Sigmoid colon (tissue), 7 donors: ENCODE results near the gene PROC. TPM values are rescaled to one million over a fixed set of nuclear protein-coding genes. Genes with fewer than 3 reads are reported as not detected.

ENCODE experiments used
- DNase-seq: peaks from one replicate; pipeline ENCODE4 v3.0.0-alpha.2; 2019
- H3K27ac ChIP-seq, 4 donors: fragments of 200-600 bp; sonication (generic); one replicate each; pipeline ENCODE4 v1.5.1; 2016 to 2019; ENCODE audit warnings: mild to moderate bottlenecking in 1 of 4
- H3K27me3 ChIP-seq, 3 donors: fragments of 200-600 bp; sonication (generic); one replicate each; pipeline ENCODE4 v1.5.1; 2019; ENCODE audit warnings: mild to moderate bottlenecking in 1 of 3
- H3K36me3 ChIP-seq, 4 donors: fragments of 200-600 bp; sonication (generic); one replicate each; pipeline ENCODE4 v1.5.1; 2016 to 2019
- H3K4me1 ChIP-seq, 4 donors: fragments of 200-600 bp; sonication (generic); one replicate each; pipeline ENCODE4 v1.5.1; 2017 to 2019
- H3K4me3 ChIP-seq, 4 donors: fragments of 200-600 bp; sonication (generic); one replicate each; pipeline ENCODE4 v1.5.1; 2017 to 2019; ENCODE audit warnings: mild to moderate bottlenecking in 2 of 4, moderate library complexity in 1 of 4
- H3K9me3 ChIP-seq, 4 donors: fragments of 200-600 bp in 3 of 4; sonication (generic) in 3 of 4; one replicate each; pipeline versions ENCODE4 v1.5.1 to v1.6.1; 2013 to 2019
- EP300 ChIP-seq, 4 donors: sonication (generic); formaldehyde crosslinking; IDR thresholded peaks; one replicate each; pipeline ENCODE4 v1.6.1; 2017; ENCODE audit warnings: antibody characterized with exemption in 4 of 4
- POLR2A ChIP-seq, 2 donors: fragments of 450-650 bp; IDR thresholded peaks; one replicate each; pipeline ENCODE4 v1.6.1; 2016; ENCODE audit warnings: antibody characterized with exemption in 2 of 2, mild to moderate bottlenecking in 2 of 2, moderate library complexity in 2 of 2
- POLR2AphosphoS5 ChIP-seq, 4 donors: sonication (generic); formaldehyde crosslinking; IDR thresholded peaks; one replicate each; pipeline ENCODE4 v1.6.1; 2017; ENCODE audit warnings: antibody characterized with exemption in 4 of 4
- WGBS, 2 donors: extraction: QIAGEN DNeasy Blood & Tissue Kit; methylation state at CpG; one replicate each; pipeline ENCODE4 v1.1.7; 2013; 5-methylcytosine and 5-hydroxymethylcytosine counted together
- intact Hi-C: fragments of 100-400 bp; cut with DNase I; formaldehyde crosslinking; loops from one replicate; pipeline ENCODE4 v1.15.1; 2023
- polyA plus RNA-seq, 3 donors: library from polyadenylated mRNA; stranded (reverse); fragments of 200-250 nt; gene quantifications; one replicate each; pipeline ENCODE4 v1.2.3, GENCODE V29; 2013
- total RNA-seq, 4 donors: library from RNA; depleted of rRNA; stranded (reverse); fragments of >200 nt; gene quantifications; one replicate each; pipeline ENCODE4 v1.1.0, GENCODE V29; 2016
- TF ChIP-seq, protein P1 (sequence below), 4 experiments: fragments of 450-650 bp in 3 of 4; fragments of 200-600 bp in 1 of 4; IDR thresholded peaks; one replicate each; pipeline ENCODE4 v1.5.1; 2016 to 2019; ENCODE audit warnings: antibody characterized with exemption in 4 of 4, mild to moderate bottlenecking in 3 of 4, moderate library complexity in 2 of 4
- donor health status: healthy with polysubstance abuse.
- donor health status: Bipolar disorder and iron deficiency.
- donor health status: healthy.

Gene PROC
- total and polyA plus RNA-seq, 7 donors, result 1.4 to 7.8 (median 1.8) TPM; not detected in 4

DNA sequence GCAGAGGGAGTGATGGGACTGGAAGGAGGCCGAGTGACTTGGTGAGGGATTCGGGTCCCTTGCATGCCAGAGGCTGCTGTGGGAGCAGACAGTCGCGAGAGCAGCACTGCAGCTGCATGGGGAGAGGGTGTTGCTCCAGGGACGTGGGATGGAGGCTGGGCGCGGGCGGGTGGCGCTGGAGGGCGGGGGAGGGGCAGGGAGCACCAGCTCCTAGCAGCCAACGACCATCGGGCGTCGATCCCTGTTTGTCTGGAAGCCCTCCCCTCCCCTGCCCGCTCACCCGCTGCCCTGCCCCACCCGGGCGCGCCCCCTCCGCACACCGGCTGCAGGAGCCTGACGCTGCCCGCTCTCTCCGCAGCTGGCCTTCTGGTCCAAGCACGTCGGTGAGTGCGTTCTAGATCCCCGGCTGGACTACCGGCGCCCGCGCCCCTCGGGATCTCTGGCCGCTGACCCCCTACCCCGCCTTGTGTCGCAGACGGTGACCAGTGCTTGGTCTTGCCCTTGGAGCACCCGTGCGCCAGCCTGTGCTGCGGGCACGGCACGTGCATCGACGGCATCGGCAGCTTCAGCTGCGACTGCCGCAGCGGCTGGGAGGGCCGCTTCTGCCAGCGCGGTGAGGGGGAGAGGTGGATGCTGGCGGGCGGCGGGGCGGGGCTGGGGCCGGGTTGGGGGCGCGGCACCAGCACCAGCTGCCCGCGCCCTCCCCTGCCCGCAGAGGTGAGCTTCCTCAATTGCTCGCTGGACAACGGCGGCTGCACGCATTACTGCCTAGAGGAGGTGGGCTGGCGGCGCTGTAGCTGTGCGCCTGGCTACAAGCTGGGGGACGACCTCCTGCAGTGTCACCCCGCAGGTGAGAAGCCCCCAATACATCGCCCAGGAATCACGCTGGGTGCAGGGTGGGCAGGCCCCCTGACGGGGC is 4.6 kb downstream of the PROC start:
- Histone ChIP-seq H3K27me3 (peaks cover 20 to 68% (median 49%) of the 10 kb centered on the region in 3 donors), H3K4me3 (peak overlapping the region in 3 of 4 donors; percentile 0 to 33 (median 26)), H3K9me3 (no peaks in the 10 kb centered on the region), H3K4me1 (peaks cover 0 to 17% (median 15%) of the 10 kb centered on the region in 4 donors), H3K36me3 (no peaks in the 10 kb centered on the region), H3K27ac (no peak overlapping the region)
- TF ChIP-seq EP300 (IDR thresholded peaks at IDR 0.05) (no peak), POLR2A (IDR thresholded peaks at IDR 0.05) (no peak), POLR2AphosphoS5 (IDR thresholded peaks at IDR 0.05) (no peak)
- TF ChIP-seq, protein P1, sequence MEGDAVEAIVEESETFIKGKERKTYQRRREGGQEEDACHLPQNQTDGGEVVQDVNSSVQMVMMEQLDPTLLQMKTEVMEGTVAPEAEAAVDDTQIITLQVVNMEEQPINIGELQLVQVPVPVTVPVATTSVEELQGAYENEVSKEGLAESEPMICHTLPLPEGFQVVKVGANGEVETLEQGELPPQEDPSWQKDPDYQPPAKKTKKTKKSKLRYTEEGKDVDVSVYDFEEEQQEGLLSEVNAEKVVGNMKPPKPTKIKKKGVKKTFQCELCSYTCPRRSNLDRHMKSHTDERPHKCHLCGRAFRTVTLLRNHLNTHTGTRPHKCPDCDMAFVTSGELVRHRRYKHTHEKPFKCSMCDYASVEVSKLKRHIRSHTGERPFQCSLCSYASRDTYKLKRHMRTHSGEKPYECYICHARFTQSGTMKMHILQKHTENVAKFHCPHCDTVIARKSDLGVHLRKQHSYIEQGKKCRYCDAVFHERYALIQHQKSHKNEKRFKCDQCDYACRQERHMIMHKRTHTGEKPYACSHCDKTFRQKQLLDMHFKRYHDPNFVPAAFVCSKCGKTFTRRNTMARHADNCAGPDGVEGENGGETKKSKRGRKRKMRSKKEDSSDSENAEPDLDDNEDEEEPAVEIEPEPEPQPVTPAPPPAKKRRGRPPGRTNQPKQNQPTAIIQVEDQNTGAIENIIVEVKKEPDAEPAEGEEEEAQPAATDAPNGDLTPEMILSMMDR (IDR thresholded peaks at IDR 0.05), result no peak
- WGBS, 2 donors, result 3 to 5% methylated on average over 73 of the region's 73 CpGs
- intact Hi-C loops, result no loop called here
- peak; percentile 54 for DNase-seq

DNA sequence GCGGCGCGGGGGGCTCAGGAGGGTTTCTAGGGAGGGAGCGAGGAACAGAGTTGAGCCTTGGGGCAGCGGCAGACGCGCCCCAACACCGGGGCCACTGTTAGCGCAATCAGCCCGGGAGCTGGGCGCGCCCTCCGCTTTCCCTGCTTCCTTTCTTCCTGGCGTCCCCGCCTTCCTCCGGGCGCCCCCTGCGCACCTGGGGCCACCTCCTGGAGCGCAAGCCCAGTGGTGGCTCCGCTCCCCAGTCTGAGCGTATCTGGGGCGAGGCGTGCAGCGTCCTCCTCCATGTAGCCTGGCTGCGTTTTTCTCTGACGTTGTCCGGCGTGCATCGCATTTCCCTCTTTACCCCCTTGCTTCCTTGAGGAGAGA is 5.2 kb downstream of the PROC start:
- Histone ChIP-seq H3K4me1 (peaks cover 0 to 17% (median 15%) of the 10 kb centered on the region in 4 donors), H3K36me3 (no peaks in the 10 kb centered on the region), H3K27ac (no peak overlapping the region), H3K9me3 (no peaks in the 10 kb centered on the region), H3K27me3 (peaks cover 20 to 62% (median 42%) of the 10 kb centered on the region in 3 donors), H3K4me3 (peak overlapping the region in 3 of 4 donors; percentile 0 to 33 (median 26))
- intact Hi-C loops, result no loop called here
- TF ChIP-seq POLR2AphosphoS5 (IDR thresholded peaks at IDR 0.05) (no peak), EP300 (IDR thresholded peaks at IDR 0.05) (no peak), POLR2A (IDR thresholded peaks at IDR 0.05) (no peak)
- TF ChIP-seq, protein P1 (IDR thresholded peaks at IDR 0.05), result no peak
- no peak for DNase-seq
- WGBS, 2 donors, result 1 to 2% methylated on average over 29 of the region's 29 CpGs

DNA sequence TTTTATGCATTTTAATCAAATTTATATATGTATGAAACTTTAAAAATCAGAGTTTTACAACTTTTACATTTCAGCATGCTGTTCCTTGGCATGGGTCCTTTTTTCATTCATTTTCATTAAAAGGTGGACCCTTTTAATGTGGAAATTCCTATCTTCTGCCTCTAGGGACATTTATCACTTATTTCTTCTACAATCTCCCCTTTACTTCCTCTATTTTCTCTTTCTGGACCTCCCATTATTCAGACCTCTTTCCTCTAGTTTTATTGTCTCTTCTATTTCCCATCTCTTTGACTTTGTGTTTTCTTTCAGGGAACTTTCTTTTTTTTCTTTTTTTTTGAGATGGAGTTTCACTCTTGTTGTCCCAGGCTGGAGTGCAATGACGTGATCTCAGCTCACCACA is 5.7 kb downstream of the PROC start:
- TF ChIP-seq POLR2A (IDR thresholded peaks at IDR 0.05) (no peak), EP300 (IDR thresholded peaks at IDR 0.05) (no peak), POLR2AphosphoS5 (IDR thresholded peaks at IDR 0.05) (no peak)
- TF ChIP-seq, protein P1 (IDR thresholded peaks at IDR 0.05), result no peak
- no peaks in the 10 kb centered on the region for H3K9me3 ChIP-seq
- peaks cover 20 to 57% (median 38%) of the 10 kb centered on the region in 3 donors for H3K27me3 ChIP-seq
- peak overlapping the region in 1 of 4 donors; percentile 33 for H3K4me3 ChIP-seq
- H3K27ac ChIP-seq, result no peak overlapping the region
- peaks cover 0 to 17% (median 15%) of the 10 kb centered on the region in 4 donors for H3K4me1 ChIP-seq
- H3K36me3 ChIP-seq, result no peaks in the 10 kb centered on the region
- DNase-seq, result no peak
- WGBS, 2 donors, result 39 to 60% methylated on average over 1 of the region's 1 CpG
- intact Hi-C loops, result no loop called here

DNA sequence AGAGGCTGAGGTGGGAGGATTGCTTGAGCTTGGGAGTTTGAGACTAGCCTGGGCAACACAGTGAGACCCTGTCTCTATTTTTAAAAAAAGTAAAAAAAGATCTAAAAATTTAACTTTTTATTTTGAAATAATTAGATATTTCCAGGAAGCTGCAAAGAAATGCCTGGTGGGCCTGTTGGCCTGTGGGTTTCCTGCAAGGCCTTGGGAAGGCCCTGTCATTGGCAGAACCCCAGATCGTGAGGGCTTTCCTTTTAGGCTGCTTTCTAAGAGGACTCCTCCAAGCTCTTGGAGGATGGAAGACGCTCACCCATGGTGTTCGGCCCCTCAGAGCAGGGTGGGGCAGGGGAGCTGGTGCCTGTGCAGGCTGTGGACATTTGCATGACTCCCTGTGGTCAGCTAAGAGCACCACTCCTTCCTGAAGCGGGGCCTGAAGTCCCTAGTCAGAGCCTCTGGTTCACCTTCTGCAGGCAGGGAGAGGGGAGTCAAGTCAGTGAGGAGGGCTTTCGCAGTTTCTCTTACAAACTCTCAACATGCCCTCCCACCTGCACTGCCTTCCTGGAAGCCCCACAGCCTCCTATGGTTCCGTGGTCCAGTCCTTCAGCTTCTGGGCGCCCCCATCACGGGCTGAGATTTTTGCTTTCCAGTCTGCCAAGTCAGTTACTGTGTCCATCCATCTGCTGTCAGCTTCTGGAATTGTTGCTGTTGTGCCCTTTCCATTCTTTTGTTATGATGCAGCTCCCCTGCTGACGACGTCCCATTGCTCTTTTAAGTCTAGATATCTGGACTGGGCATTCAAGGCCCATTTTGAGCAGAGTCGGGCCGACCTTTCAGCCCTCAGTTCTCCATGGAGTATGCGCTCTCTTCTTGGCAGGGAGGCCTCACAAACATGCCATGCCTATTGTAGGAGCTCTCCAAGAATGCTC is 6.6 kb downstream of the PROC start:
- peaks cover 20 to 51% (median 35%) of the 10 kb centered on the region in 3 donors for H3K27me3 ChIP-seq
- DNase-seq, result no peak
- H3K27ac ChIP-seq, result no peak overlapping the region
- TF ChIP-seq, protein P1 (IDR thresholded peaks at IDR 0.05), result no peak
- TF ChIP-seq EP300 (IDR thresholded peaks at IDR 0.05), result no peak
- no peak for TF ChIP-seq POLR2AphosphoS5 (IDR thresholded peaks at IDR 0.05)
- no peak for TF ChIP-seq POLR2A (IDR thresholded peaks at IDR 0.05)
- H3K9me3 ChIP-seq, result no peaks in the 10 kb centered on the region
- 89 to 91% methylated on average over 13 of the region's 13 CpGs for WGBS, 2 donors
- no peak overlapping the region for H3K4me3 ChIP-seq
- H3K36me3 ChIP-seq, result no peaks in the 10 kb centered on the region
- peaks cover 0 to 17% (median 15%) of the 10 kb centered on the region in 4 donors for H3K4me1 ChIP-seq
- intact Hi-C loops, result no loop called here
